Skeletal muscle tissue (tissue), 4 donors: Measurements from ENCODE around the gene GAD1. TPM values are rescaled to one million over a fixed set of nuclear protein-coding genes. Genes with fewer than 3 reads are reported as not detected.

Experiments used
- H3K27ac ChIP-seq: one replicate; pipeline ENCODE4 v1.7.0; 2013; ENCODE audit warnings: mild to moderate bottlenecking, low read depth, low read length, inconsistent platforms
- H3K27me3 ChIP-seq, 3 donors: one replicate each; pipeline ENCODE4 v1.7.0; 2013; ENCODE audit warnings: low read length in 3 of 3; ENCODE audit not compliant: control insufficient read depth in 3 of 3, insufficient read depth in 3 of 3
- H3K36me3 ChIP-seq, 3 donors: one replicate each; pipeline ENCODE4 v1.7.0; 2013; ENCODE audit warnings: low read length in 3 of 3; ENCODE audit not compliant: control insufficient read depth in 3 of 3, insufficient read depth in 3 of 3
- H3K4me1 ChIP-seq, 3 donors: one replicate each; pipeline ENCODE4 v1.7.0; 2013; ENCODE audit warnings: low read length in 3 of 3, mild to moderate bottlenecking in 3 of 3; ENCODE audit not compliant: control insufficient read depth in 3 of 3, insufficient read depth in 3 of 3
- H3K4me3 ChIP-seq, 3 donors: one replicate each; pipeline ENCODE4 v1.7.0; 2013; ENCODE audit warnings: low read length in 3 of 3
- H3K9ac ChIP-seq, 3 donors: one replicate each; pipeline ENCODE4 v1.7.0; 2013; ENCODE audit warnings: low read length in 3 of 3, mild to moderate bottlenecking in 3 of 3, moderate library complexity in 2 of 3, low read depth in 1 of 3
- H3K9me3 ChIP-seq, 3 donors: one replicate each; pipeline ENCODE4 v1.7.0; 2013; ENCODE audit warnings: low read length in 3 of 3; ENCODE audit not compliant: control insufficient read depth in 3 of 3
- total RNA-seq: library from RNA; depleted of rRNA; stranded (reverse); fragments of >200 nt; gene quantifications from one replicate; pipeline ENCODE4 v1.2.3, GENCODE V29; 2014
- donor health status: Osteomylitis.

Gene GAD1
- total RNA-seq, 1 donor from 2014 or later = 0.52 TPM

GRCh38 chr2:170842785-170843184 is 26.1 kb downstream of the GAD1 start:
- H3K36me3 ChIP-seq = no peaks in the 10 kb centered on the region
- H3K27me3 ChIP-seq = no peaks in the 10 kb centered on the region
- no peak overlapping the region for H3K9ac ChIP-seq
- no peak overlapping the region for H3K27ac ChIP-seq
- no peaks in the 10 kb centered on the region for H3K4me1 ChIP-seq
- no peaks in the 10 kb centered on the region for H3K9me3 ChIP-seq
- no peak overlapping the region for H3K4me3 ChIP-seq

- no peaks in the 10 kb centered on the region for H3K36me3 ChIP-seq
- no peak overlapping the region for H3K27ac ChIP-seq
- no peak overlapping the region for H3K4me3 ChIP-seq
- no peaks in the 10 kb centered on the region for H3K4me1 ChIP-seq
- H3K27me3 ChIP-seq = no peaks in the 10 kb centered on the region
- no peak overlapping the region for H3K9ac ChIP-seq
- H3K9me3 ChIP-seq = no peaks in the 10 kb centered on the region
Observed at GRCh38 chr2:170843656-170844055, 27.0 kb downstream of the GAD1 start.

- no peak overlapping the region for H3K27ac ChIP-seq
- no peaks in the 10 kb centered on the region for H3K27me3 ChIP-seq
- no peaks in the 10 kb centered on the region for H3K36me3 ChIP-seq
- H3K4me3 ChIP-seq = no peak overlapping the region
- no peaks in the 10 kb centered on the region for H3K9me3 ChIP-seq
- no peaks in the 10 kb centered on the region for H3K4me1 ChIP-seq
- H3K9ac ChIP-seq = no peak overlapping the region
Observed at GRCh38 chr2:170845343-170845742, 28.7 kb downstream of the GAD1 start.

GRCh38 chr2:170846314-170846713 is 29.6 kb downstream of the GAD1 start:
- Histone ChIP-seq H3K27ac (no peak overlapping the region), H3K27me3 (no peaks in the 10 kb centered on the region), H3K4me1 (no peaks in the 10 kb centered on the region), H3K9me3 (no peaks in the 10 kb centered on the region), H3K9ac (no peak overlapping the region), H3K4me3 (no peak overlapping the region), H3K36me3 (no peaks in the 10 kb centered on the region)

GRCh38 chr2:170847716-170848115 is 31.0 kb downstream of the GAD1 start:
- no peaks in the 10 kb centered on the region for H3K4me1 ChIP-seq

GRCh38 chr2:170848587-170848986 is 31.9 kb downstream of the GAD1 start:
- no peaks in the 10 kb centered on the region for H3K27me3 ChIP-seq
- no peak overlapping the region for H3K9ac ChIP-seq
- H3K4me3 ChIP-seq = no peak overlapping the region
- H3K9me3 ChIP-seq = no peaks in the 10 kb centered on the region
- no peak overlapping the region for H3K27ac ChIP-seq
- no peaks in the 10 kb centered on the region for H3K4me1 ChIP-seq
- no peaks in the 10 kb centered on the region for H3K36me3 ChIP-seq

More at GRCh38 chr2:170847716-170848115, 31.0 kb downstream of the GAD1 start:
- H3K9me3 ChIP-seq = no peaks in the 10 kb centered on the region
- H3K27me3 ChIP-seq = no peaks in the 10 kb centered on the region
- no peaks in the 10 kb centered on the region for H3K36me3 ChIP-seq
- H3K4me3 ChIP-seq = no peak overlapping the region
- H3K27ac ChIP-seq = no peak overlapping the region
- no peak overlapping the region for H3K9ac ChIP-seq

- Histone ChIP-seq H3K9me3 (no peaks in the 10 kb centered on the region), H3K36me3 (no peaks in the 10 kb centered on the region), H3K4me3 (no peak overlapping the region), H3K27ac (no peak overlapping the region), H3K9ac (no peak overlapping the region), H3K27me3 (no peaks in the 10 kb centered on the region), H3K4me1 (no peaks in the 10 kb centered on the region)
Observed at GRCh38 chr2:170850251-170850650, 33.6 kb downstream of the GAD1 start.

GRCh38 chr2:170851635-170852034 is 34.9 kb downstream of the GAD1 start:
- Histone ChIP-seq H3K9me3 (no peaks in the 10 kb centered on the region), H3K9ac (no peak overlapping the region), H3K27me3 (no peaks in the 10 kb centered on the region), H3K36me3 (no peaks in the 10 kb centered on the region), H3K4me1 (no peaks in the 10 kb centered on the region), H3K4me3 (no peak overlapping the region), H3K27ac (no peak overlapping the region)

- Histone ChIP-seq H3K27me3 (no peaks in the 10 kb centered on the region), H3K36me3 (no peaks in the 10 kb centered on the region), H3K4me1 (no peaks in the 10 kb centered on the region), H3K27ac (no peak overlapping the region), H3K4me3 (no peak overlapping the region), H3K9ac (no peak overlapping the region), H3K9me3 (no peaks in the 10 kb centered on the region)
Observed at GRCh38 chr2:170856066-170856465, 39.4 kb downstream of the GAD1 start.

- Histone ChIP-seq H3K27ac (no peak overlapping the region), H3K27me3 (peaks cover 0 to 2% (median 0%) of the 10 kb centered on the region in 3 donors)
Observed at GRCh38 chr2:170862286-170862902, 45.7 kb downstream of the GAD1 start.

More at GRCh38 chr2:170862286-170862902, 45.7 kb downstream of the GAD1 start:
- no peak overlapping the region for H3K4me3 ChIP-seq
- H3K4me1 ChIP-seq = no peaks in the 10 kb centered on the region
- peaks cover 0 to 3% (median 0%) of the 10 kb centered on the region in 3 donors for H3K9me3 ChIP-seq
- no peaks in the 10 kb centered on the region for H3K36me3 ChIP-seq
- H3K9ac ChIP-seq = no peak overlapping the region
